GM19397 (cell line): ENCODE results near the gene ANHX.
A peak's percentile ranks its signal among the peaks of the same experiment; 100 is the strongest.

ENCODE experiments used
- ATAC-seq: cut with Tn5 transposase; IDR thresholded peaks from one replicate; pipeline ENCODE4 v1.9.1; 2021; ENCODE audit warnings: mild to moderate bottlenecking, moderate library complexity; ENCODE audit not compliant: unreplicated experiment

ANHX gene

GRCh38 chr12:133203344-133204263, 32.1 kb downstream of the ANHX start:
- ATAC-seq, result no peak

DNA sequence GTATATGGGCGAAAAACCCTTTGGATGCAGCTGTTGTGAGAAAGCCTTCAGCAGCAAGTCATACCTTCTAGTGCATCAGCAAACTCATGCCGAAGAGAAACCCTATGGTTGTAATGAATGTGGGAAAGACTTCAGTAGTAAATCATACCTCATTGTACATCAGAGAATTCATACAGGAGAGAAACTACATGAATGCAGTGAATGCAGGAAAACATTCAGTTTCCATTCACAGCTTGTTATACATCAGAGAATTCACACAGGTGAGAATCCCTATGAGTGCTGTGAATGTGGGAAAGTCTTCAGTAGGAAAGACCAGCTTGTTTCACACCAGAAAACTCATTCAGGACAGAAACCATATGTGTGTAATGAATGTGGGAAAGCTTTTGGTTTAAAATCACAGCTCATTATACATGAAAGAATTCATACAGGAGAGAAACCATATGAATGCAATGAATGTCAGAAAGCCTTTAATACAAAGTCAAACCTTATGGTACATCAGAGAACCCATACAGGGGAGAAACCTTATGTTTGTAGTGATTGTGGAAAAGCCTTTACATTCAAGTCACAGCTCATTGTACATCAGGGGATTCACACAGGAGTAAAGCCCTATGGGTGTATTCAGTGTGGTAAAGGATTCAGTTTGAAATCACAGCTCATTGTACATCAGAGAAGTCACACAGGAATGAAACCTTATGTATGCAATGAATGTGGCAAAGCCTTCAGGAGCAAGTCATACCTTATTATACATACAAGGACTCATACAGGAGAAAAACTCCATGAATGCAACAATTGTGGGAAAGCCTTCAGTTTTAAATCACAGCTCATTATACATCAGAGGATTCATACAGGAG, 33.0 kb downstream of the ANHX start:
- no peak for ATAC-seq

GRCh38 chr12:133201888-133202287, 33.8 kb downstream of the ANHX start:
- no peak for ATAC-seq

- no peak for ATAC-seq
Observed at GRCh38 chr12:133192847-133193246, 42.8 kb downstream of the ANHX start.

DNA sequence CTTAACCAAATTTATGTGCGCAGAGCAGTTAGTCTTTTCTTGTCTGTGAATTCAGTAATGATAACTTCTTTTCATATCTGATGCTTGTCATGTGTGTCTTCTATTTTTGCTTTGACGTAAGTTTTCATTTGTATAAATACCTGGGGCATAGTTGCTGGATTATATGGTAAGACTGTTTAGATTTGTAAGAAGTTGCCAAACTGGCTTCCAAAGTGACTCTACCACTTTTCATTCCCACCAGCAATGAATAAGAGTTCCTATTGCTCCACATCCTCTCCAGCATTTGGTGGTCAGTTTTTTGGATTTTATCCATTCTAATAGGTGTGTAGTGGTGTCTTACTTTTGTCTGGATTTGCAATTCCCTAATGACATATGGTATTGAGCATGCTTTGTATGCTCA, 45.5 kb downstream of the ANHX start:
- no peak for ATAC-seq

DNA sequence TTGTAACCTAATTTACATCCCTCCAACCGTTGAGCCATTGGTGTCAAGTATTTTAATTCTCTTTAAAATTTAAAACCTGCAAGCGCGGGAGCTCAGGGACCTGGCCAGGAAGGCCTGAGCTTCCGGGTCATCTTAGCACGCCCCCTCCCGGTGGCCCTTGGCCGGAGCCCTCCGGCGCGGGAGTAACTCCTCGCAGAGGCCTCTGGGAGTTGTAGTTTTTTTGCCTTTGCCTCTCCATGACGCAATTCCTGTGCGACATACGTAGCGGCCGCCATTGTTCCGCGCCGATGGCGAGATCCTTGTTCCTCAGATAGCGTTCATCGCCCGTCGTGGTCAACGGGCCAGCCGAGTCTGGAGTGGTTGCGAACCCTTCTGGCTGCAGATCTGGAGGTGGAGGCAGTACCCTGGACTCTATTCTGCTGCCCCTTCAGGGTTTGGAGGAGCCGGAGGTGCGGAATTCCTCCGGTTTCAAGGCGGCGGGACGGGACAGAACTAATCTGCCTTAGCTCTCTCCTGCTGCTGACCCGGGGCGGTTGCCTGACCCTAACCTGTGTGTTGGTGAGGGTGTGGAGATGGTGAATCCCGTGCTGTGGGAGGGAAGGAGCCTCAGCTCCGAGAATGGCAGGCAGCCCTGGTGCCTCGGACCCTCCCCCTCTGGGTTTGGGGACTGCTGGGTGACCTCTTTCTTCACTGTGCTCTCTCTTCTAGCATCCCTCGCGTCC, 54.3 kb downstream of the ANHX start, which contains the start of gene ZNF268:
Gene ZNF268, plus strand, starts transcription at position 258 of the 722 bp plus-strand sequence. CDS start 503 bp downstream, outside the sequence.
- peak; percentile 93 for ATAC-seq

DNA sequence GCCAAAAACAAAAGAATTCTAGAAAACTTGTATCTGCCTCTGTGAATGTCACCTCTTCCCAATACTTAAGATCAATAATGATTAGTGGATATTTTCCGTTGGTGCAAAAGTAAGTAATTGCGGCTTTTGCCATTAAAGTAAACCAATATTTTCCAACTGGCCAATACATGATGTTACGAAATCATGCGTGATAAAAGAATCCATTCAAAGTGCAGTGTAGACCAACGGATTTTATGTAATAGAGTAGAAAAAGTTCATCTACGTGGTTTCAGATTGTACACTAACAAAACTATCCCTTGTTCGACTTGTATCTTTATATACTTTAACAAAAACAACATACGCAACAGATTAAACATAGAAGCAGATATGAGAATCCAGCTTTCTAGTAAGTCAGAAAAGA, 55.0 kb downstream of the ANHX start:
- ATAC-seq, result no peak

GRCh38 chr12:133174901-133175300, 60.8 kb downstream of the ANHX start:
- ATAC-seq, result no peak

GRCh38 chr12:133172491-133172890, 63.2 kb downstream of the ANHX start:
- no peak for ATAC-seq
